ENCODE results near the gene MYBBP1A.

Gene MYBBP1A

DNA sequence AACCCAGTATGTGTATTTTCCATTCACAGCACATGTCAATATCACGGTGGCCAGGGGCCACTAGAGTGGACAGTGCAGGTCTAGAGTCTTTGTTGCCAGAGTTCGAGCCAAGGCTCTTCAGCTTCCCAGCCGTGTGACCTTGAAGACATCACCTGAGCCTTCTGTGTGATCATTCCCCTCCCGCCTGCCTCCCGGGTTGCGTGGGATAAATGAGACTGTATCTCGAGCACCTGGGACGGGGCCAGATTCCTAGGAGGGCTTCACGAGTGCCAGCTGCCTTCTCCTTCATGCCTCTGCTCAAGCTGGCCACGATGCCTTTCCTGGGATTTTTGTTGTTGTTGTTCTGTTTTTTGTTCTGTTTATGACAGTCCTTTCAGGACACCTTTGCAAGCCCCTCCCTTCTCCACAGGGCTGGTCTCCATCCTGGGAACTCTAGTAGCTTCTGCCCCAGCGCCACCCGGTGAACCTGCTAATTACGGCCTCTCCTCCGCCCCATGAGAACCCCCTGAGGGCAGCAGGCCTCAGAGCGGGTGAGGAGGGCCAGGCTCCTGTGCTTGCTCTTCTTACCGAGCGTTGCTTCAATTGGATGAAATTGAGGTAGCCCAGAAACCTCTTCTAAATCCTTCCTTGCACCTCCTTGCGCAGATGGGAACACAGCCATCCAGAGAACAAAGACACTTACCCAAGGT, 52.6 kb downstream of the MYBBP1A start:
- no peak for DNase-seq (ENCODE audit: low spot score)

DNA sequence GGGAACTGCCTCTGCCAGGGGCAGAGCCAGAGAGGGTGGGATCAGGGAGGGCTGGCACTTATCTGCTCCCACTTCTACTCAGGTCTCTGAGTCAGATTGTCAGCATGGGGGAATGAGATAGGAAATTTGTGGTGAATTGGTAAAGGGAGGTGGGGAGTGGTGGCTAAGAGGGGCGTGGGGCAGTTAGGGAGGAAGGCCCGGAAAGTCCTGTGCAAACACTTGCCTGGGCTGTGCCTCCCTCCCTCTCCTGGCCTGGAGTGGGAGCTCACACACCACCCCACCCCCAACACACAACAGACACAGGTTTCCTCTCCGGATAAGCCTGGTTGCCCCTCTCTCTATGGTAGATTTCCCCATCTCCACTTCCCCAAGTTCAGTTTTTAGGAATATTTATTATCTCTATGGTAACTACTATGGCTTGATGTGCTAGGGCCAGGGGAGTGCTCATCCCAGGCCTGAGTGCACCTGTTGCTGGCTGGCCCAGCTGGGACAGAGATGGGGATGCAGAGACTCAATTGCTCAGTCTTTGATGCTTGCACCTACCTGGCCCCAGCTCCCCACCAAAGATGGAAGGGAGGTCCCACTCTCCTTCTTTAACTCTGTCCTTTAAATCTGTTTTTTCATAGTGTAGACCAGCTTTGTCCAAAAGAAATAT, 53.8 kb downstream of the MYBBP1A start:
- DNase-seq (ENCODE audit: low spot score) = no peak

DNA sequence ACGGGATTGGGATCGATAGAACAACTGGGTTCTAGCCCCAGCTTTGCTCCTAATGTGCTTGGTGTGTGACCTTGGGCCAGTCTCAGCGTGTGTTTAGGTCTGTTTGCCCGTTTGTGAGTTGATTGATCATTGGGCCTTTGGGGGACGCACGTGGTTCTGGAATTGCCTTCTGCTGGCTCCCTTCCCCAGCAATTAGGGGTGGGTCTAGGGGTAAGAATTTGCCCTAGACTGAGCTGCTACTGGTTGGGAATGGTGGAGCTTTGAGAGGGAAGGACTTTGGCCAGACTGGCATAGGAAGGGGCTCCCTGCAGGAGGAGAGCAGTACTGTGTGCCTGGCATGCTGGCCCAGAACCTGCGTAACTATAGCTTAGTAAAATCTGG, 55.0 kb downstream of the MYBBP1A start:
- DNase-seq (ENCODE audit: low spot score) = no peak

- no peak for DNase-seq (ENCODE audit: low spot score)
These were observed 55.6 kb downstream of the MYBBP1A start for GRCh38 chr17:4499431-4500190.

GRCh38 chr17:4498461-4499397, 56.5 kb downstream of the MYBBP1A start, which contains the start of gene SPNS2:
Gene SPNS2 (plus strand): TSS chr17:4498881. CDS start chr17:4499048, 167 bp downstream.
- no peak for DNase-seq (ENCODE audit: low spot score)

GRCh38 chr17:4497101-4497824, 57.9 kb downstream of the MYBBP1A start:
- no peak for DNase-seq (ENCODE audit: low spot score)

GRCh38 chr17:4492721-4493561, 62.2 kb downstream of the MYBBP1A start:
- no peak for DNase-seq (ENCODE audit: low spot score)

DNA sequence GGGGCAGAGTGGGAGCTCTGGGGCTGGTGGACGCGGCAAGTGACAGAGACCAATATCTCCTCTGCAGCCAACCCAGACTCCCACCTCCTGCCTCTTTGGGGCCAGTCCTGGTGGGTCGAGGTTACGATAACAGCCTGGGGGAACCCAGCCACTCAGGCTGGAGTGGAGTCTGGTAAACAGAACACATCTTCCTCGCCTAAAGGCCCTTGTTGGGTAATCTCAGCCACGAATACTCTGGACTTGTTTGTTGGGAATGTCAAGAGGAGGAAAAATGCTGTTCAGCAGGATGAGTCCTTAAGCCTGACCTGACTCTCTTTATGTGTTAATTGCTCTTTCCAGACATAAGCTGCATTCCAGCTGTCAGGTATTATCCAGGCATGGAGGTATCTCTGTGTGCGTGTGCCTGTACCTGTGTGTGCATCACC, 64.5 kb downstream of the MYBBP1A start:
- no peak for DNase-seq (ENCODE audit: low spot score)

- DNase-seq (ENCODE audit: low spot score) = no peak
These were observed 65.0 kb downstream of the MYBBP1A start for GRCh38 chr17:4490109-4490591.

DNA sequence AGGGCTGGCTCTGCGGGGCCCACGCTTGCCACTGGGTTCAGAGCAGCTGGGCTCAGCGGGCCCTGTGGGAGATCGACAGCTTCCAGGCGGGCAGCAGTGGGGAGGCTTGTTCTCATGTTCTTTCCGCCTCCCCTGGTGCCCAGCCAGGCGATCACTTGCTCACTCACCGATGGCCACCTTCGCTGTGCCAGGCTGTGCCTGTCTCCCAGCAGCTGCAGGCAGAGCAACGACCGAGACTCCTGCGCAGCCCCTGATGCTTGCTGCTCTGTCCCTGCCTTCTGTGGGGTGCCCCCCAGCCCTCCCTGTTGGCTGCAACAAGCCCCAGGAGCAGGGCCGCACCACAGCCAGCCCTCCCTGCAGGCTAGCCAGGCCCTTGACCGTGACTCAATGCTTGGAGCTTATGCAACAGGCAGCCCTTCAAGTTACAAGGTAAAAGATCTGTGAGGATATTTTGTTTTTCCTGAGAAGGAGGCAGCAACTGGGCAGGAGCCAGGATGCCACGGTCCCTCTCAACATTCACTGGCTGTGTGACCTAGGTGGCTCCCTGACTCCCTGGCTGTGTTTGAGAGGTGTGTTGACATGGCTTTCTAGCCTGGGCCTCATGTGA, 66.1 kb downstream of the MYBBP1A start:
- DNase-seq (ENCODE audit: low spot score) = no peak
